ENCODE measurements around the gene RARA. TPM values are rescaled to one million over a fixed set of nuclear protein-coding genes. Genes with fewer than 3 reads are reported as not detected.
"Not testable (repeated sequence)": the region's sequence is repeated elsewhere in the genome, so short reads cannot be mapped to it uniquely, and the experiment has no call there.

The RARA gene
- total RNA-seq, 1 donor, result 67.9 TPM

GRCh38 chr17:40360091-40360490, 51.1 kb downstream of the RARA start:
- Histone ChIP-seq H3K9me3 (ENCODE audit: low read depth, low read length) (no peaks in the 10 kb centered on the region), H3K4me3 (ENCODE audit: low read length) (no peak overlapping the region), H3K4me1 (ENCODE audit: insufficient read depth, low read length) (peaks cover 22% of the 10 kb centered on the region), H3K27me3 (ENCODE audit: insufficient read depth, low read length) (peaks cover 22% of the 10 kb centered on the region)

DNA sequence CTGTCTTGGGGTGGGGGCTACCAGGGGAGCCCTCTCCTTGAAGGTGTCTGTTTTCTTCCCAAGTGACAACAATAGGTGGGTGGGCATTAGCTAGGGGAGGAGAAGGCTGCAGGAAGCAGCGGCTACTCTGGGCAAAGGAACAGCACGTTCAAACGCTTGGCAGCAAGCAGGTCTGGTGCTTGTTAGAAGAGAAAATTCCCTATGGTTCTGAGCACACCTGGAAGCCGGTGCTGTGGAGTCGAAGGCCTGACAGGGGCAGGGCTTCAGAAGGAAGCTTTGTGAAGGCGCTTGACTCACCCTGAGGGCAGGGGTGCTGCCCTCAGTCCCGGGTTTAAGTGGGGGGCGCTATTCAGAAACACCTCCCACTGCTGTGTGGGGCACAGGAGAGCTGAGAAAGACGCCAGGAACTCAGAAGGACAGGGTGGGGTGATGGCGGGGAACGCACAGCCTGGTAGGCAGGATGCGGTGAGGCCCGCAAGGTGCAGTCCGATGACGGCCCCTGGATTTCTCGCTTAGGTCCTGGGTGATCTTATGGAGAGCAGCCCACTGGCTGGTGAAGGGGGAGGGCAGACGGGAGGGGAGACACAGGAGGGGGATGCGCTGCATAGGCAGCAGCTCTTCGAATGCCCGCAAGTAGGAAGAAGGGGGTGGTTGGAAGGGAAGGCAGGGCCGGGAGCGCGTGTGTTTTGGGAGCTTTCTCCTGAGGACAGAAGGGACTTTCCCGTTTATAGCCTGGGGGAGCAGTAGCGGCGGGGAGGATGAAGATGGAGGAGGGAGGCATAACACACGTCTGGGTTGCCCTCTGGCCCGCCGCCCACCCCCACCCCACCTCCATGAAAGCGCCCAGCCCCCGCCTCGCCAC, 52.3 kb downstream of the RARA start:
- Histone ChIP-seq H3K4me1 (ENCODE audit: insufficient read depth, low read length) (peaks cover 22% of the 10 kb centered on the region), H3K9me3 (ENCODE audit: low read depth, low read length) (no peaks in the 10 kb centered on the region), H3K4me3 (ENCODE audit: low read length) (no peak overlapping the region), H3K27me3 (ENCODE audit: insufficient read depth, low read length) (peaks cover 22% of the 10 kb centered on the region)

DNA sequence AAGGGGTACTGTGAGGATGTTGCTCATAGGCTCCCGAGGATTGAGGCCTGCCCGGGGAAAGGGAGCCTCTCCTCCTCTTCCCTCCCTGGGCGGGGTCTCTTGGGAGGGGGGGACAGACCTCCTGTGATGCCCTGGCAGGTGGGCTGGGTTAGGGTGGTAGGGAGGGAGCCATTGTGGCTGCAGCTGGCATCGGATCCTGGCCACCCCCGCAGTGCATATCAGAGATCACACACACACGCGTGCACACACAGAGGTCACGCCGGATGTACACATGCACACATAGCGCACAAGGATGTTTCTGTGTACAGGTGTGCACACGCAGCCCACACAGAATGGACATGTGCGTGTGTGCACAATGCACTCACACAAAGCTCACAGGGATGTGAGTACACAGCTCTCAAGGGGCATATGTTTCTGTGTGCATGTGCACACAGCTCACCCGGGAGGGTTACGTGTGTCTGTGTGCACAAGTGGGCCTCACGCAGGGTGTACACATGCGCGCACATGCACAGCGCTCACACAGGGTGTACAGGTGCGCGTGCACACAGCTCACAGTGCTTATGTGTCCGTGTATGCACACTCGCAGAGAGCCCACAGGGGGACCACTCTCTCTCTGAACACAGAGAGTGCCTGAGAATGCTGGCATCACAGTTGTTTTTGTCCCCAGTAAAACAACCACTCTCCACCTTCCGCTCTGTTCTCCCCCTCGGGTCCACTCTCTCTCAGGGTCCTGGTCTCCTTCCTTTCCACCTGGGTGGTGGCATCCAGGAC, 53.1 kb downstream of the RARA start:
- H3K27me3 ChIP-seq (ENCODE audit: insufficient read depth, low read length), result peaks cover 22% of the 10 kb centered on the region
- H3K4me1 ChIP-seq (ENCODE audit: insufficient read depth, low read length), result peaks cover 22% of the 10 kb centered on the region
- no peak overlapping the region for H3K4me3 ChIP-seq (ENCODE audit: low read length)
- no peaks in the 10 kb centered on the region for H3K9me3 ChIP-seq (ENCODE audit: low read depth, low read length)

DNA sequence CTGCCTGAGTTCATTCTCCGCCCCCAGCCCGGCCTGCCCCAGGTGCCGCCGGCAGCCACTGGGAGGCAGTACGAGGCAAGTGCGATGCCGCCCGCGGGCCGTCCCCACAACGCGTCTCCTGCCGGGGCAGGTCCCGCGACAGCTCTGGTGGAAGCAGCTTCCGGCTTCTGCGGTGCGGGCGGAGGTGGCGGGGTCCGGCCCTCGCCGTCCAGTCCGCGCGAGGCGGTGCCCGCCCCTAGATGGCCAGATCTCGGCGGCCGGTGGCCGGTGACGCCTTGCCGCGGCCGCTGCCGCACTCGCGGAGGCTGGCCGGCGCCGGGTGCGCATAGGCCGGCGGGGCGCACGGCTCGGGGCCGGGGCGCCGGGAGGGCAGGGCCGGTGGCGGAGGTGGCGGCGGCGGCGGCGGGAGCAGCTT, 53.7 kb downstream of the RARA start:
- H3K9me3 ChIP-seq (ENCODE audit: low read depth, low read length), result no peaks in the 10 kb centered on the region
- H3K27me3 ChIP-seq (ENCODE audit: insufficient read depth, low read length), result peaks cover 22% of the 10 kb centered on the region
- peaks cover 22% of the 10 kb centered on the region for H3K4me1 ChIP-seq (ENCODE audit: insufficient read depth, low read length)
- no peak overlapping the region for H3K4me3 ChIP-seq (ENCODE audit: low read length)

DNA sequence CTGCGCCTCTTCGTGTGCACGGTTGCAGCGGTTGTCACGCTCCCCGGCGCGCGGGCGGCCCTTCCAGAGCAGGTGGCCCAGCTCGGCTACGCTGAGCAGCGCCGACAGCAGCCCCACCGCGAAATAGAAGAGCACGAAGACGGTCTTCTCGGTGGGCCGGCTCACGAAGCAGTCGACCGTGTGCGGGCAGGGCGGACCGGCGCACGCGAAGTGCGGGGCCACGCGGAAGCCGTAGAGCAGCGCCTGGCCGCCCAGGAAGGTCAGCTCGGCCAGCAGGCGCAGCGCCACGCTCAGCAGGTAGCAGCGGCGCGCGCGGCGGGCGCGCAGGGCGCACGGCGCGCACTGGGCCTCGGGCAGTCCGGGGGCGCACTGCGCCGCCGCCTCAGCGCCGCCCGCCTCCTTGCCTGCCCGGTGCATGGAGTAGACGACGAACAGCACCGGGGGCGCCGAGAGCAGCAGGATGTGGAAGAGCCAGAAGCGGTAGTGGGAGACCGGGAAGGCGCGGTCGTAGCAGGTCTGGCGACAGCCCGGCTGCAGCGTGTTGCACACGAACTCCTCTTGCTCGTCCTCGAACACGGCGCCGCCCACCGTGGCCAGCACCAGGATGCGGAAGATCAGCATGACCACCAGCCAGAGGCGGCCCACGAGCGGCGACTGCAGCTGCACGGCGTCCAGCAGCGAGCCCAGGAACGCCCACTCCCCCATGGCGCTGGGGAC, 54.3 kb downstream of the RARA start:
- H3K9me3 ChIP-seq (ENCODE audit: low read depth, low read length), result no peaks in the 10 kb centered on the region
- H3K27me3 ChIP-seq (ENCODE audit: insufficient read depth, low read length), result peaks cover 22% of the 10 kb centered on the region
- H3K4me1 ChIP-seq (ENCODE audit: insufficient read depth, low read length), result peaks cover 22% of the 10 kb centered on the region
- peak overlapping the region; percentile 29 for H3K4me3 ChIP-seq (ENCODE audit: low read length)

- H3K27me3 ChIP-seq (ENCODE audit: insufficient read depth, low read length), result peaks cover 22% of the 10 kb centered on the region
- peaks cover 12% of the 10 kb centered on the region for H3K4me1 ChIP-seq (ENCODE audit: insufficient read depth, low read length)
- no peaks in the 10 kb centered on the region for H3K9me3 ChIP-seq (ENCODE audit: low read depth, low read length)
- no peak within 1 kb of the TSS for H3K4me3 ChIP-seq (ENCODE audit: low read length)
These were observed 55.3 kb downstream of the RARA start, which contains the start of gene GJD3 for GRCh38 chr17:40364121-40364861. Gene GJD3 (minus strand): TSS chr17:40364737. CDS start chr17:40363815, 922 bp downstream.

DNA sequence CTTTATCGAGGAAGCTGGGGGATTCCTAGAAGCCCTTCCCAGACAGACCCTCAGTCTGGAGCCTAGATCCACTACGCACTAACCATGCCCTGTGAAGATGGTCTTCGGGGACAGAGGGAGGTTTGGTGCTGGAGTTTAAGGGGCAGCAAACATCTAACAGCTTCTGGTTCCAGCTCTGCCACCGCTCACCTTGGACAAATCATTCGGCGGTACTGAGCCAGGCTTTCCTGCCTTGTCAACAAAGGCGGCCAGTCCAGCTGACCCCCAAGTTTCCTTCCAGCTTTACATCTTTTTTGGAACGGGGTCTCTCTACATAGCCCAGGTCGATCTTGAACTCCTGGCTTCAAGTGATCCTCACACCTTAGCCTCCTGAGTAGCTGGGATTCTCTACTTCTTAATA, 55.9 kb downstream of the RARA start:
- Histone ChIP-seq H3K27me3 (ENCODE audit: insufficient read depth, low read length) (peaks cover 22% of the 10 kb centered on the region), H3K4me3 (ENCODE audit: low read length) (no peak overlapping the region), H3K4me1 (ENCODE audit: insufficient read depth, low read length) (peaks cover 12% of the 10 kb centered on the region), H3K9me3 (ENCODE audit: low read depth, low read length) (no peaks in the 10 kb centered on the region)

DNA sequence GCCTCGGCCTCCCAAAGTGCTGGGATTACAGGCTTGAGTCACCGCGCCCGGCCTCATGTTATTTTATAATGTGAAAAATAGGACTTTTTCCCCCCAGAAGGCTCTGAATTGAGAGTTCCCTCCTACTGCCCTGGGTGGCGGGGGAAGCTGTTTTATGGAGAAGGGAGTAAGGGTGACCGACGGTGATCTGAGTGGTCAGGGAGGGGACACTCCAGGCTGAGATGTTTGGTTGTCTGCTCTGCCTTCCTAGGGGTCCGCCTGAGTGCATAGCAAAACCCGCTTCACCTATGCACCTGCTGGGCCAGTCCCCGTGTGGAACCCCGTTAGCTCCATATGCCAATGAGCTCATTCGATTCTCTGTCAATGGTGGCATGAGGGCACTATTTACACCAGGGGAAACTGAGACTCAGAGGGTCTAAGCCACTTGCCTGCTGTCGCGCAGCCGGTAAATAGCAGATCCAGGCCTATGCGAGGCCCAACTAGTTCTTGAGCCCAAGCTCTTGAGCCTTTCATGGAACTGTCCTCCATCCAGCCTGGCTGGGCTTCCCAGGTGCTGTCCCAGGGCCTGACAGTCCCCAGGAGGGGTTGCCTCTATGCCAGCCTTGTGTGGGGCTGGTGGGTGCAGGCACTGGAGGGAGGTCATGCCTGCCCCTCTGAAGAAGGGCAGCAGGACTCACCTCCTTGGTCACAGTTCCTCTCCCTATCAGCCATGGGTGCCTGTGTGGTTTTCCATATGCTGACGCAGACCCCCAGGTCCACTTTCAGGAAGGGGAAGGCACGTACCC, 57.3 kb downstream of the RARA start:
- peaks cover 12% of the 10 kb centered on the region for H3K4me1 ChIP-seq (ENCODE audit: insufficient read depth, low read length)
- no peaks in the 10 kb centered on the region for H3K9me3 ChIP-seq (ENCODE audit: low read depth, low read length)
- no peak overlapping the region for H3K4me3 ChIP-seq (ENCODE audit: low read length)
- peaks cover 14% of the 10 kb centered on the region for H3K27me3 ChIP-seq (ENCODE audit: insufficient read depth, low read length)

DNA sequence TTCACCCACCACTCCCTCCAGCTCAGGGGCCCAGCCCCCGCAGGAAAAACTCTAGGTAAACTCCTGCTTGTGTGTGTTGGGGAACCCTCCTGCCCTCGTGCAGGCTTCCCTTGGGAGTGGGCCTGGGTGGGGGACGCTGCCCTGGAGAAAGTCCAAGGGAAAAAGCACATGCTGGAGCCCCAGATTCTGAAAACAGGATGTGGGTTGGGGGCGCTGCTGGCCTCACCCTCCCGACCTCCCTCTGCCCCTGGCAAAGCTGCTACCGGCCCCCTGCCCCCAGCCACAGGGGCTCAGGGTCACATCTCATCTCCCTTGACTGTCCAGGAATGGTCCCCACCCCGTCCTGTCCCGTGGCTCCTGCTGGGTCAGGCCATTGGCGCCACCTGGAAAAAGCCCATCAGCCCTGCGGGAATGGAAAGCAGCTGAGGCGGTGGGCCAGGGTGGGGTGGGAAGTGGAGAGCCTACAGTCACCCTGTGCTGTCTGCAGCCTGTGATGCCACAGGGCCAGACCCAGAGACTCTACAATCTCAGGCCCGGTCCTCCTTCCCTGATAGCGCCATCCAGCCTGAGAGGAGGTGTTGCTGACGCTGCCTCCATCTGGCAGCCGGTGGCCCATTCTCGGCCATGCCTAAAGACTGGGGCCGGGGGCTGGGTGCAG, 58.0 kb downstream of the RARA start:
- Histone ChIP-seq H3K4me1 (ENCODE audit: insufficient read depth, low read length) (peaks cover 12% of the 10 kb centered on the region), H3K4me3 (ENCODE audit: low read length) (no peak overlapping the region), H3K9me3 (ENCODE audit: low read depth, low read length) (no peaks in the 10 kb centered on the region), H3K27me3 (ENCODE audit: insufficient read depth, low read length) (peaks cover 11% of the 10 kb centered on the region)

DNA sequence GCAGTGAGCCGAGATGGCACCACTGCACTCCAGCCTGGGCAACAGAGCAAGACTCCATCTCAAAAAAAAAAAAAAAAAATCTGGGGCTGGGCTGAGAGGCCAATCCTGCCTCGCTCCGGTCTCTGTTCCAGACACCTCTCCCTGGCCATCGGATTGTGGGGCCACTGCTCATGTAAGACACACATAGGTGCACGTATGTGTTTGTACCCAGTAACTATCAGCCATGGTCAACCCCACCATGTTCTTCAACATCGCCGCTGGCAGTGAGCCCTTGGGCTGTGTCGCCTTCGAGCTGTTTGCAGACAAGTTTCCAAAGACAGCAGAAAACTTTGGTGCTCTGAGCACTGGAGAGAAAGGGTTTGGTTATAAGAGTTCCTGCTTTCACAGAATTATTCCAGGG, 58.7 kb downstream of the RARA start:
- not testable (repeated sequence) for H3K27me3 ChIP-seq (ENCODE audit: insufficient read depth, low read length)

DNA sequence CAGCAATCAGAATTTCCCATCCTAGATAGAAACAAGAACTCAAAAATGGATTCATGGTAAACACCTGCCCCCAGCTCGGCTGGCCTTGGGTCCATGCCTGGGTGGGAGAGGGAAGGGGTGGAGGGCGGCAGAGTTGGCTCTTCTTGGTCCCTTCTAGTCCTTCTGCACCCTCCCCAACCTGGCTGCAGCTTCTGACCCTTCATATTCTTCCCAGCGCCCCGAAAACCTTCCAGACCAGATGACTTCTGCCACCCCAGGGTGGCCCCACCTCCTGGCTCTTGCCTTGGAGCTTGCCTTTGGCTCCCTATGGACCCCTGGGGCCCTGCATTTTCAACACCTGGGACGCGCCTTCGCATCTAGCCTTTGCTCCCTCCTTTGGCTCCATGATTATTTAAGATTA, 60.9 kb downstream of the RARA start:
- H3K9me3 ChIP-seq (ENCODE audit: low read depth, low read length), result no peaks in the 10 kb centered on the region
- H3K27me3 ChIP-seq (ENCODE audit: insufficient read depth, low read length), result no peaks in the 10 kb centered on the region
- H3K4me3 ChIP-seq (ENCODE audit: low read length), result no peak overlapping the region
- no peaks in the 10 kb centered on the region for H3K4me1 ChIP-seq (ENCODE audit: insufficient read depth, low read length)

More for the DNA sequence above, 58.7 kb downstream of the RARA start:
- H3K4me1 ChIP-seq (ENCODE audit: insufficient read depth, low read length); H3K9me3 ChIP-seq (ENCODE audit: low read depth, low read length); H3K4me3 ChIP-seq (ENCODE audit: low read length): not testable (repeated sequence)

DNA sequence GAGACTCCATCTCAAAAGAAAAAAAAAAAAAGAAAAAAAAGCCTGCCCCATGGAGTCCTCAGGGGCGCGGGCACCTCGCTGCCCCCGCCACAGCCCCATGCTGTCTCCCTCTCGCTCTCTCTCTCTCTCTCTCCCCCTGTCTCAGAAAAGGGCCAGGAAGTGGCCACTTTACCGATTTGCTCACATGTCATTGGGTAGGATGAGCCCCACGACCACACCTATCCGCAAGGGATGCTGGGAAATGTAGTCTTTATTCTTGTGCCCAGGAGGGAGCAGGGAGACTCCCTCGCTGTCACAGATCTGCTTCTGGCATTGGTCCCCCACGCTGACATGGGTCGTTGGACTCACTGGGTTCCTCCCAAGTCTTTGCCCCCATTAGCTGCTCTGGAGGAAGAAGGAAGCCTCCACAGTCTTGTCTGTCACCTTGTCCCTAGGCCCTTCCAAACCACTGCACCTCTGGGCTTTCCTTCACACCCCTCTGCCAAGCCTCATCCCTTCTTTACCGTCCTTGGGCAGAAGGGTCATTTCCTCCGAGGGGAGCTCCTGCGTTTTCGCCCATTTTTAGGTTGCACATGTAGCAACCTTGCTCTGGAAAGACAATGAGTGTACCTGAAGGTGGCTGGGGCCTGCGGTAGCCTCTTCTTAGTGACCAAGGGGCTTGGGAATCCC, 62.4 kb downstream of the RARA start:
- Histone ChIP-seq H3K9me3 (ENCODE audit: low read depth, low read length) (no peaks in the 10 kb centered on the region), H3K27me3 (ENCODE audit: insufficient read depth, low read length) (no peaks in the 10 kb centered on the region), H3K4me1 (ENCODE audit: insufficient read depth, low read length) (no peaks in the 10 kb centered on the region), H3K4me3 (ENCODE audit: low read length) (no peak overlapping the region)

- Histone ChIP-seq H3K9me3 (ENCODE audit: low read depth, low read length) (no peaks in the 10 kb centered on the region), H3K4me1 (ENCODE audit: insufficient read depth, low read length) (no peaks in the 10 kb centered on the region), H3K4me3 (ENCODE audit: low read length) (no peak overlapping the region), H3K27me3 (ENCODE audit: insufficient read depth, low read length) (no peaks in the 10 kb centered on the region)
These were observed 63.1 kb downstream of the RARA start for GRCh38 chr17:40372031-40372430.
